Stomach (tissue), 9 donors: Measurements from ENCODE around the gene SLC2A6. TPM values are rescaled to one million over a fixed set of nuclear protein-coding genes. Genes with fewer than 3 reads are reported as not detected.
A peak's percentile ranks its signal among the peaks of the same experiment; 100 is the strongest.

Experiments used
- DNase-seq, 2 donors: peaks; one replicate each; pipeline versions ENCODE4 v3.0.0 to v3.0.0-alpha.2; 2013 to 2019
- H3K27ac ChIP-seq, 5 donors: fragments of 200-600 bp in 4 of 5; sonication (generic) in 4 of 5; one replicate each; pipeline ENCODE4 v1.5.1; 2013 to 2019; ENCODE audit warnings: mild to moderate bottlenecking in 1 of 5, moderate library complexity in 1 of 5
- H3K27me3 ChIP-seq, 3 donors: fragments of 200-600 bp; sonication (generic); one replicate each; pipeline ENCODE4 v1.5.1; 2017 to 2019; ENCODE audit warnings: mixed run types in 1 of 3
- H3K36me3 ChIP-seq, 4 donors: fragments of 200-600 bp; sonication (generic); 1 replicate in 3 of 4; 2 replicates in 1 of 4; pipeline ENCODE4 v1.5.1; 2016 to 2019
- H3K4me1 ChIP-seq, 4 donors: fragments of 200-600 bp; sonication (generic); one replicate each; pipeline ENCODE4 v1.5.1; 2016 to 2019
- H3K4me3 ChIP-seq, 4 donors: fragments of 200-600 bp; sonication (generic) in 3 of 4; one replicate each; pipeline ENCODE4 v1.5.1; 2016 to 2019; ENCODE audit warnings: mild to moderate bottlenecking in 1 of 4
- H3K9me3 ChIP-seq, 4 donors: fragments of 200-600 bp; sonication (generic); one replicate each; pipeline ENCODE4 v1.5.1; 2016 to 2019
- EP300 ChIP-seq: sonication (generic); formaldehyde crosslinking; IDR thresholded peaks from one replicate; pipeline ENCODE4 v1.6.1; 2017; ENCODE audit warnings: antibody characterized with exemption
- POLR2A ChIP-seq, 4 donors: fragments of 450-650 bp; IDR thresholded peaks; one replicate each; pipeline ENCODE4 v1.6.1; 2016; ENCODE audit warnings: antibody characterized with exemption in 4 of 4, control low read depth in 2 of 4, mild to moderate bottlenecking in 1 of 4, moderate library complexity in 1 of 4
- POLR2AphosphoS5 ChIP-seq, 3 donors: sonication (generic); formaldehyde crosslinking; IDR thresholded peaks; one replicate each; pipeline ENCODE4 v1.6.1; 2016; ENCODE audit warnings: antibody characterized with exemption in 3 of 3
- WGBS, 5 donors: extraction: QIAGEN DNeasy Blood & Tissue Kit in 3 of 5; methylation state at CpG; one replicate each; pipeline versions ENCODE4 v1.1.5 to v1.1.7; 2013 to 2018; 5-methylcytosine and 5-hydroxymethylcytosine counted together
- intact Hi-C: fragments of 100-400 bp; cut with DNase I; formaldehyde crosslinking; loops from one replicate; pipeline ENCODE4 v1.15.1; 2023; ENCODE audit warnings: low total_unique reads
- polyA plus RNA-seq, 3 donors: library from polyadenylated mRNA; stranded (reverse); fragments of 200-250 nt; gene quantifications; one replicate each; pipeline ENCODE4 v1.2.3, GENCODE V29; 2013
- total RNA-seq, 5 donors: library from RNA; depleted of rRNA; stranded (reverse); fragments of >200 nt; gene quantifications; one replicate each; pipeline versions ENCODE4 v1.1.0 to v1.2.3, GENCODE V29; 2014 to 2016
- TF ChIP-seq, protein P1 (sequence below), 7 experiments: fragments of 450-650 bp in 4 of 7; fragments of 200-600 bp in 3 of 7; sonication (generic) in 3 of 7; IDR thresholded peaks; one replicate each; pipeline ENCODE4 v1.5.1; 2016 to 2019; ENCODE audit warnings: antibody characterized with exemption in 7 of 7, control low read depth in 2 of 7, mild to moderate bottlenecking in 1 of 7
- donor health status: healthy with polysubstance abuse.
- donor health status: Bipolar disorder and iron deficiency.
- donor health status: healthy.

The SLC2A6 gene
- total and polyA plus RNA-seq, 8 donors: 0.55 to 14.3 (median 1.3) TPM; not detected in 2

DNA sequence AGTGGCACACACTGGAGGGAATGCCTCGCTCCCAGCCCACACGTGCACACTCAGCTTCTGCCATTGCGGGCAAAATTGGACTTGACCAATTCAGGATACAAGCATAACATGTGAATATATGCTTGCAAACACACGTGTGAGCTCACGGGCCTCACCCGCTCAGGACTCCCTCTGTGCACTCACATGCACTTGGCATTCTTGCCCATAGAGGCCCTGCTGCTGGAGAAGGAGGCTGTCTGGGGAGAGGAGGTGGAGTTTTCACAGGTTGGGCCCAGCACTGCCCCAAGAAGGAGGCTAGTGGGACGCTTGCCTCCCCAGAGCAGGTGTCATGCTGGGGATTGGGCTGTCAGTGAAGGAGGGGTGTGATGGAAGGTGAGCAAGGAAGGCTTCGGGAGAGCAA lies 44.2 kb upstream of the SLC2A6 start:
- no peak for DNase-seq
- intact Hi-C loops: no loop called here
- TF ChIP-seq, protein P1, sequence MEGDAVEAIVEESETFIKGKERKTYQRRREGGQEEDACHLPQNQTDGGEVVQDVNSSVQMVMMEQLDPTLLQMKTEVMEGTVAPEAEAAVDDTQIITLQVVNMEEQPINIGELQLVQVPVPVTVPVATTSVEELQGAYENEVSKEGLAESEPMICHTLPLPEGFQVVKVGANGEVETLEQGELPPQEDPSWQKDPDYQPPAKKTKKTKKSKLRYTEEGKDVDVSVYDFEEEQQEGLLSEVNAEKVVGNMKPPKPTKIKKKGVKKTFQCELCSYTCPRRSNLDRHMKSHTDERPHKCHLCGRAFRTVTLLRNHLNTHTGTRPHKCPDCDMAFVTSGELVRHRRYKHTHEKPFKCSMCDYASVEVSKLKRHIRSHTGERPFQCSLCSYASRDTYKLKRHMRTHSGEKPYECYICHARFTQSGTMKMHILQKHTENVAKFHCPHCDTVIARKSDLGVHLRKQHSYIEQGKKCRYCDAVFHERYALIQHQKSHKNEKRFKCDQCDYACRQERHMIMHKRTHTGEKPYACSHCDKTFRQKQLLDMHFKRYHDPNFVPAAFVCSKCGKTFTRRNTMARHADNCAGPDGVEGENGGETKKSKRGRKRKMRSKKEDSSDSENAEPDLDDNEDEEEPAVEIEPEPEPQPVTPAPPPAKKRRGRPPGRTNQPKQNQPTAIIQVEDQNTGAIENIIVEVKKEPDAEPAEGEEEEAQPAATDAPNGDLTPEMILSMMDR (IDR thresholded peaks at IDR 0.05): no peak
- TF ChIP-seq EP300 (no peak), POLR2A (IDR thresholded peaks at IDR 0.05) (no peak), POLR2AphosphoS5 (IDR thresholded peaks at IDR 0.05) (no peak)
- Histone ChIP-seq H3K27ac (no peak overlapping the region), H3K36me3 (no peaks in the 10 kb centered on the region), H3K9me3 (no peaks in the 10 kb centered on the region), H3K4me1 (peaks cover 8 to 21% (median 19%) of the 10 kb centered on the region in 4 donors), H3K27me3 (peaks cover 0 to 16% (median 1%) of the 10 kb centered on the region in 3 donors), H3K4me3 (no peak overlapping the region)
- WGBS, 5 donors: 77 to 87% (median 85%) methylated on average over 2 to 8 of the region's 8 CpGs

DNA sequence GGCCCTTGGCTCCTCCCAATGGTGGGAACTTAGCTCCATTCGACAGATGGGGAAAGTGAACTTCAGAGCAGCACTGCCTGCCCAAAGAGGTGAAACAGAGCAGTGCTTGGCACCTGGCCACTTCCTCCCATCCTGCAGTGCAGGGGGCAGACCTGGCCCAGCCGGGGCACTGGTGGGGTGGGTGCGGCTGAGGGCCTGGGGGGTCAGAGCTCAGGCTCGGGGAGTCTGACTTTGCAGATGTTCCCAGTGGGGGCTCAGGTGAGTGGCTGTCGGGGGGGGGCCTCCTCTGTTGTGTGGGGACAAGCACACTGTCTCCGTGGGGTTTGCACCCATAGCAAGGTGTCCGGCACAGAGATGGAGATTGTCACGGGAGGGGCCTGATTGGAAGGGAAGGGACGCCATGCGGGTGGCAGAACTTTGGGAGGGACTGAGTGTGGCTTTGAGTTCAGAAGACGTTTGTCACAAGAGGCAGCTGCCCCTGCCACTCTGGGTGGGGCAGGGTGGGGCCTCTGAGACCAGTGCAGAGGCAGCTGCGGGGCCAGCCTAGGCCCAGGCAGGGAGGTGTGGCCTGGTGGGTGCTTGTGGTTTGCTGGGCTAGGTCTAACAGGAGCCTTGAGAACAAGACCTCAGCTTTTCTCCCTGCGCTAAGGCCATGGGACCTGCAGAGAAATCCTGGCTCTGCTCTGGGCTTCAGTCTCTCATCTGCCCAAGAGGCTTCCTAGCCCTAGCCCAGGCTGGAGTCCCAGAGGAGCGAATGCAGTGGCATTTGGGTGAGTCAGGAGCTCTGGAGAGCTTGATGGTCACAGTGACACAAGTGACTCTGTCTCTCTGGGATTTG lies 43.4 kb upstream of the SLC2A6 start:
- no peak overlapping the region for H3K27ac ChIP-seq
- intact Hi-C loops: no loop called here
- no peak overlapping the region for H3K4me3 ChIP-seq
- H3K36me3 ChIP-seq: no peaks in the 10 kb centered on the region
- peaks cover 6 to 15% (median 12%) of the 10 kb centered on the region in 4 donors for H3K4me1 ChIP-seq
- H3K27me3 ChIP-seq: peaks cover 0 to 8% (median 0%) of the 10 kb centered on the region in 3 donors
- no peaks in the 10 kb centered on the region for H3K9me3 ChIP-seq
- WGBS, 5 donors: 54 to 77% (median 65%) methylated on average over 12 to 14 of the region's 14 CpGs
- DNase-seq: peak in 1 of 2 donors; percentile 71
- no peak for TF ChIP-seq EP300

DNA sequence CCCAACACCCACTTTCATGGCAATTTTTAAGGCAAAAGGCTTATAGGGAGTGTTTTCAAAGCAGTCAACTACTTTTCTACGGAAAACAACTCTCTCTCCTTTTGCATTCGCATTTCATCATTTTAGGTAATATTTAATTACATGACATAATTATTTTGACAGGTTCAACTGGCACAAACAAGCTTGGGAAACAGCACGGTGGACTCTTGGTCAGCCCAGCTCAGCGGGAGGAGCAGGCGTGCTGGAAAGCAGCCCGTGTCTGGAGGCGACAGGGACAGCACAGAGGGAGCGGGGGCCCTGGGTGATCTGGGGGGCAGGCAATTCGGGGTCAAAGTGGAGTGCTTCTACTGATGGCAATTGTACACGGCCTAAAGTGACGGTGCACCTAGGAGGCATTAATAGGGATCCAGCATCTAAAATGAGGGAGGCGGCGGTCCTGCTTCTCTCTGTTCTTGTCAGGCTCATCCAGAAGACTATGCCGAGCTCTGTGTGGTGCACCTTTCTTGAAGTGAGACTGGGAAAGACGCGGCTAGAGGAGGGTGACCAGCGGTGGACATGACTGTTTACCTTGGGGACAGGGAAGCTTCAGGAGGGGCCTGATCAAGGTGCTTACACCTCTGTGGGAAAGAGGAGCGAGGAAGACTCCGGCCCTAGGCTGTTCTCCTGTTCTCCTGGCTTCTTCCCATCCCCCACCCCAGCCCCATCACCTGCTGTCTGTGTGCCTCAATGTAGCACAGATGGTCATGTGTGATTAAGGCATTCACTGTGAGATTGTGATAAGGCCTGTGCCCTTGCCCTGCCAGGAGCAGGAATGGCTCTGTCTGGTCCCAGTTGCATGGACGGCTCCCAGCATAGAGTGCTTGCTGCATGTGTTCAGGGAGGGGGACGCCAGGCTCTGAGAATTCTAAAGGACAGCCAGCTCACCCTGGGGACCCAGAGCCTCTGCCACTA lies 42.5 kb upstream of the SLC2A6 start:
- H3K4me1 ChIP-seq: peaks cover 0 to 6% (median 3%) of the 10 kb centered on the region in 4 donors
- TF ChIP-seq, protein P1 (IDR thresholded peaks at IDR 0.05): no peak
- no peak for TF ChIP-seq EP300
- TF ChIP-seq POLR2AphosphoS5 (IDR thresholded peaks at IDR 0.05): no peak
- no peak for TF ChIP-seq POLR2A (IDR thresholded peaks at IDR 0.05)
- no peak overlapping the region for H3K27ac ChIP-seq
- H3K36me3 ChIP-seq: no peaks in the 10 kb centered on the region
- 79 to 84% (median 81%) methylated on average over 21 of the region's 21 CpGs for WGBS, 5 donors
- DNase-seq: no peak
- H3K4me3 ChIP-seq: no peak overlapping the region
- no peaks in the 10 kb centered on the region for H3K9me3 ChIP-seq
- intact Hi-C loops: no loop called here
- no peaks in the 10 kb centered on the region for H3K27me3 ChIP-seq

DNA sequence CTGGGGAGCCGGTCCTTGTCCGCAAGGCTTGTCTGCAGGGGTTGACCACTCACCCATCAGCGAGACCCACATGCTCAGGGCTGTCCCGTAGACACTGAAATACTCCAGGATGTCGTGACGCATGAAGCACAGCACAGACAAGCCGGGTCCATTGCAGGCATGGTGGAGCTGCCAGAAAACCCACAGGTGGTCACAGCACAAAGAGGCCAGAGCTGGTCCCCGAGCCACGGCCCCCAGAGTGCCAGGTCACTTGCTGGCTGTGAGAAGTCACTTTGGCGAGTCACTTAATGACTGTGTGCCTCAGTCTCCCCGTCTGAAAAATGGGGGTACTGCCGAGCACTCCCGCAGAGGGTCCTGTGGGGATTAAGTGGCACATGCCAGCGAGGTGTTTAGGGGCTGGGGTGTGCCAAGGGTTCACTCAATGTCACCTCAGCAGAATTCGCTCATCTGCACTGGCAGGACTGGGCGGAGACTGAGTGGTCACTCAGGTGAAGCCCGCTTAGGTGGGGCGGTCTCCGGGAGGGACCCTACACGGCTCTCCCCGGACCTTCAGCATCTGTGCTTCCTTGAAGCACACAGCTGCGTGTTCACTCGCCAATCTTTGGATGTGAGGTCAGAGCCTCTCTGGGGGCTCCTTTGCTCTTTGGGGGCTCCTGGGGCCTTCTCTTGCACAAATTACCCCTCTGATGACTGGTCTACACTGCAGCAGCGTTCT lies 41.4 kb upstream of the SLC2A6 start:
- WGBS, 5 donors: 78 to 86% (median 85%) methylated on average over 14 to 24 of the region's 24 CpGs
- H3K36me3 ChIP-seq: no peaks in the 10 kb centered on the region
- H3K4me3 ChIP-seq: no peak overlapping the region

DNA sequence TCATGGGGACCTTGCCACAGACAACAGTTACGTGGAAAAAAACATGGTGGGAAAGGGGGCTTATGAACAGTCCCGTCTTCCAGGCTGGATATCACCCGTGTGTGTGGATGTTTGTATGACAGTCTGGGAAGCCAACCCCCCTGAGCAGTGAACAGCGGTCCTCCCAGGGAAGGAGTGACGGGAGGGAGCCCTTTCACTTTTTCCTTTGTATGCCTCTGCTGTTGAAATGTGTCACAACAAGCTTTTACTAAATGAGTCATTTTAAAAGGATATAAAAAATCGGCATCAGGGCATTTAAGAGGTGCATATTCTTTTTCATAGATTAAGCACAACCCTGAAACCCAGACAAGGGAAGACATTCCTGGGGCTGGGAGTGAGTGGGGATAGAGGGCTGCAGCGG lies 40.8 kb upstream of the SLC2A6 start:
- H3K9me3 ChIP-seq: no peaks in the 10 kb centered on the region
- DNase-seq: no peak
- H3K36me3 ChIP-seq: no peaks in the 10 kb centered on the region
- H3K27me3 ChIP-seq: peaks cover 0 to 11% (median 0%) of the 10 kb centered on the region in 3 donors
- peaks cover 0 to 9% (median 1%) of the 10 kb centered on the region in 4 donors for H3K4me1 ChIP-seq
- 56 to 67% (median 63%) methylated on average over 7 of the region's 7 CpGs for WGBS, 5 donors
- intact Hi-C loops: no loop called here
- no peak overlapping the region for H3K4me3 ChIP-seq
- H3K27ac ChIP-seq: no peak overlapping the region
- TF ChIP-seq POLR2AphosphoS5 (IDR thresholded peaks at IDR 0.05): no peak
- TF ChIP-seq, protein P1 (IDR thresholded peaks at IDR 0.05): no peak
- no peak for TF ChIP-seq EP300
- no peak for TF ChIP-seq POLR2A (IDR thresholded peaks at IDR 0.05)

More for the DNA sequence above, 41.4 kb upstream of the SLC2A6 start:
- Histone ChIP-seq H3K27ac (no peak overlapping the region), H3K9me3 (no peaks in the 10 kb centered on the region), H3K4me1 (peaks cover 0 to 4% (median 0%) of the 10 kb centered on the region in 4 donors), H3K27me3 (peaks cover 0 to 5% (median 0%) of the 10 kb centered on the region in 3 donors)
- DNase-seq: no peak
- no peak for TF ChIP-seq POLR2A (IDR thresholded peaks at IDR 0.05)
- intact Hi-C loops: no loop called here
